IMR-90 (cell line): Measurements from ENCODE around the gene STARD13. TPM values are rescaled to one million over a fixed set of nuclear protein-coding genes. Genes with fewer than 3 reads are reported as not detected.

Experiments used
- ATAC-seq: fragments of 200-7000 bp; cut with Tn5 transposase; 2 replicates; pipeline ENCODE4 v1.9.1; 2020; ENCODE audit warnings: low read depth, mild to moderate bottlenecking, moderate library complexity
- BruUV-seq: library from RNA; stranded (reverse); fragments of 400-500 nt; replicated peaks from 2 replicates; lab custom pipeline; 2021; lab: Mats Ljungman, UMichigan
- CTCF ChIA-PET: fragments of 300-600 bp; formaldehyde crosslinking; extraction: SDS; loops from one replicate; lab custom pipeline; 2021; ENCODE audit warnings: antibody characterized with exemption; lab: Yijun Ruan, JAX
- POLR2A ChIA-PET: fragments of 300-600 bp; sonication (Branson Sonifier 250); formaldehyde crosslinking; loops from one replicate; lab custom pipeline; 2022; ENCODE audit warnings: antibody characterized with exemption; ENCODE audit not compliant: unreplicated experiment; lab: Charles Lee
- DNase-seq: peaks from one replicate; pipeline ENCODE4 v3.0.0; 2013
- H2AFZ ChIP-seq: replicated peaks from 2 replicates; pipeline ENCODE3; 2013; ENCODE audit warnings: low read length, mild to moderate bottlenecking; ENCODE audit not compliant: poor library complexity
- H2AK5ac ChIP-seq: 2 replicates; pipeline ENCODE4 v1.6.1; 2013; ENCODE audit warnings: low read depth, low read length, inconsistent platforms
- H2AK9ac ChIP-seq: replicated peaks from 2 replicates; pipeline ENCODE3; 2013; ENCODE audit warnings: mild to moderate bottlenecking, low read depth, low read length, moderate library complexity; ENCODE audit not compliant: poor library complexity
- H2BK120ac ChIP-seq: 2 replicates; pipeline ENCODE4 v1.6.1; 2013; ENCODE audit warnings: low read depth, low read length, inconsistent platforms
- H2BK15ac ChIP-seq: 3 replicates; pipeline ENCODE4 v1.6.1; 2013; ENCODE audit warnings: low read depth, low read length, inconsistent platforms
- H2BK20ac ChIP-seq: 2 replicates; pipeline ENCODE4 v1.6.1; 2013; ENCODE audit warnings: low read depth, mild to moderate bottlenecking, inconsistent platforms, low read length, moderate library complexity
- H2BK5ac ChIP-seq: 2 replicates; pipeline ENCODE4 v1.6.1; 2013; ENCODE audit warnings: mild to moderate bottlenecking, low read depth, low read length, inconsistent platforms; ENCODE audit not compliant: poor library complexity, severe bottlenecking
- H3K14ac ChIP-seq: replicated peaks from 2 replicates; pipeline ENCODE4 v1.6.1; 2013; ENCODE audit warnings: low read depth, low read length, inconsistent platforms
- H3K18ac ChIP-seq: 2 replicates; pipeline ENCODE4 v1.6.1; 2013; ENCODE audit warnings: low read depth, low read length, control low read depth
- H3K23ac ChIP-seq: 2 replicates; pipeline ENCODE4 v1.6.1; 2013; ENCODE audit warnings: low read depth, low read length, inconsistent platforms
- H3K27ac ChIP-seq: 2 replicates; pipeline ENCODE4 v1.5.1; 2013; ENCODE audit warnings: mild to moderate bottlenecking, control low read depth, low read length; ENCODE audit not compliant: insufficient read depth
- H3K27me3 ChIP-seq: 2 replicates; pipeline ENCODE4 v1.6.1; 2013; ENCODE audit warnings: low read length; ENCODE audit not compliant: control insufficient read depth, insufficient read depth
- H3K36me3 ChIP-seq: 2 replicates; pipeline ENCODE4 v1.6.1; 2013; ENCODE audit warnings: low read length, mixed read lengths; ENCODE audit not compliant: control insufficient read depth, insufficient read depth
- H3K4ac ChIP-seq: 2 replicates; pipeline ENCODE4 v1.6.1; 2013; ENCODE audit warnings: low read depth, low read length, inconsistent platforms
- H3K4me1 ChIP-seq: 2 replicates; pipeline ENCODE4 v1.6.1; 2013; ENCODE audit warnings: low read length, mixed read lengths; ENCODE audit not compliant: control insufficient read depth, insufficient read depth
- H3K4me2 ChIP-seq: 2 replicates; pipeline ENCODE4 v1.6.1; 2013; ENCODE audit warnings: low read depth, mild to moderate bottlenecking, control low read depth, low read length, moderate library complexity
- H3K4me3 ChIP-seq: 2 replicates; pipeline ENCODE4 v1.5.1; 2013; ENCODE audit warnings: low read depth, mild to moderate bottlenecking, control low read depth, low read length, moderate library complexity; ENCODE audit not compliant: insufficient read depth
- H3K56ac ChIP-seq: 2 replicates; pipeline ENCODE4 v1.6.1; 2013; ENCODE audit warnings: low read length, inconsistent platforms; ENCODE audit not compliant: insufficient read depth; ENCODE audit errors: extremely low read depth
- H3K79me1 ChIP-seq, 2 experiments: 2 replicates each; pipeline ENCODE4 v1.6.1; 2013; ENCODE audit warnings: low read length in 2 of 2, inconsistent platforms in 1 of 2, low read depth in 1 of 2
- H3K9ac ChIP-seq: 2 replicates; pipeline ENCODE4 v1.6.1; 2013; ENCODE audit warnings: low read depth, low read length, control low read depth
- H3K9me1 ChIP-seq: 2 replicates; pipeline ENCODE4 v1.6.1; 2013; ENCODE audit warnings: low read length, inconsistent platforms; ENCODE audit not compliant: insufficient read depth
- H3K9me3 ChIP-seq: 2 replicates; pipeline ENCODE4 v1.6.1; 2013; ENCODE audit warnings: low read length; ENCODE audit not compliant: control insufficient read depth, insufficient read depth
- H4K20me1 ChIP-seq: 2 replicates; pipeline ENCODE4 v1.6.1; 2013; ENCODE audit warnings: low read length, inconsistent platforms; ENCODE audit not compliant: insufficient read depth
- H4K5ac ChIP-seq: 2 replicates; pipeline ENCODE4 v1.6.1; 2013; ENCODE audit warnings: mild to moderate bottlenecking, low read depth, low read length, control low read depth
- H4K8ac ChIP-seq, 2 experiments: 2 replicates each; pipeline ENCODE4 v1.6.1; 2013; ENCODE audit warnings: low read depth in 2 of 2, low read length in 2 of 2, control low read depth in 1 of 2, inconsistent platforms in 1 of 2
- H4K91ac ChIP-seq: 2 replicates; pipeline ENCODE4 v1.6.1; 2013; ENCODE audit warnings: low read depth, low read length, inconsistent platforms; ENCODE audit not compliant: insufficient read depth
- BHLHE40 ChIP-seq: fragments of 150-350 bp; IDR thresholded peaks from 2 replicates; pipeline ENCODE4 v1.6.1; 2016; ENCODE audit warnings: mild to moderate bottlenecking, low read depth, low read length
- CHD1 ChIP-seq: IDR thresholded peaks from 2 replicates; pipeline ENCODE4 v1.6.1; 2012; ENCODE audit warnings: low read depth, low read length, improper control_type of control experiment
- WGBS, 2 experiments: methylation state at CpG; one replicate each; pipeline versions ENCODE4 v1.1.5 to v1.1.7; 2013; ENCODE audit warnings: missing lambda C conversion rate in 2 of 2; ENCODE audit not compliant: insufficient read length in 1 of 2; ENCODE audit errors: extremely low coverage in 2 of 2; 5-methylcytosine and 5-hydroxymethylcytosine counted together
- dilution Hi-C: fragments of 300-500 bp; cut with HindIII; formaldehyde crosslinking; loops from one replicate; pipeline ENCODE4 v1.14.3; 2018; ENCODE audit warnings: low sequenced_read_pairs; ENCODE audit not compliant: unreplicated experiment
- in situ Hi-C: fragments of 300-500 bp; cut with MboI; formaldehyde crosslinking; loops from 3 replicates; pipeline ENCODE4 v1.14.3; 2019; ENCODE audit warnings: low sequenced_read_pairs, inconsistent platforms, mixed read lengths
- intact Hi-C: fragments of 100-400 bp; cut with micrococcal nuclease; formaldehyde crosslinking; loops from 2 replicates; pipeline ENCODE4 v1.10.0; 2022
- polyA plus RNA-seq, 3 experiments: library from polyadenylated mRNA; depleted of rRNA; stranded (reverse); fragments of >200 nt; gene quantifications; 2 replicates each; pipeline ENCODE4 v1.2.3, GENCODE V29; 2012; ENCODE audit warnings: low replicate concordance in 1 of 3
- total RNA-seq: library from RNA; depleted of rRNA; stranded (reverse); fragments of >200 nt; gene quantifications from 2 replicates; pipeline ENCODE4 v1.2.3, GENCODE V29; 2012
- TF ChIP-seq, protein P1 (sequence below): conservative IDR thresholded peaks from 2 replicates; pipeline ENCODE4 v1.5.1; 2012; ENCODE audit warnings: mild to moderate bottlenecking, low read depth, low read length, improper control_type of control experiment
- TF ChIP-seq, protein P2 (sequence below): fragments of 150-350 bp; IDR thresholded peaks from 2 replicates; pipeline ENCODE4 v1.6.1; 2016; ENCODE audit warnings: low read depth, mild to moderate bottlenecking, low read length, moderate library complexity, borderline replicate concordance

STARD13 gene
- total and polyA plus RNA-seq, 2 of the 4 experiments (the other 2 are of a cell fraction), result 23.6 to 46.6 TPM

DNA sequence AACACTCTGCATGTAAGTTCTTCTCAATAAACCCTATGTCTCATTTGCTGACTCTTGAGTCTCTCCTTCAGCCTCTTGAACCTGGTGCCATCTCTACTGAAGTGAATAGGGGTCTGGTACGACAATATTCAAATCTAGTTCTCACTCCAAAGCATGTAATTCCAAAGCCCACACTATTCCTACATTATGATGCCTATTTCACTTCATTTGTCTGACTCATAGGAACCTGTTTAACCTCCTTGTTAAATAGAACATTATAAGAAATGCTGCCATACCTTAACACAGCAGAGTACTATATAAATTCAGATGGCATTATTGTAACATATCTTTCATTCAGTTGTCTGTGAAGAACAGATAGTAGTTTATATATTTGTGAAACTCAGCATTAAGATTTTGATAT lies 67.1 kb downstream of the STARD13 start:
- in situ Hi-C loops (no loop called here), intact Hi-C loops (no loop called here), dilution Hi-C loops (no loop called here)
- Histone ChIP-seq H3K36me3 (peaks cover 12% of the 10 kb centered on the region), H4K5ac (peak overlapping the region; percentile 4; the same call in 1 of the 2 replicates), H2BK120ac (peak overlapping the region; percentile 45; the same call in 1 of the 2 replicates), H3K79me1 (peaks cover 34 to 78% of the 10 kb centered on the region in 2 experiments), H3K4me3 (no peak overlapping the region), H4K20me1 (peaks cover 24% of the 10 kb centered on the region), H2BK20ac (peak overlapping the region; percentile 80), H3K27me3 (no peaks in the 10 kb centered on the region), H3K14ac (peak overlapping the region; percentile 30), H2AFZ (no peak overlapping the region), H3K9ac (no peak overlapping the region), H4K91ac (peak overlapping the region; percentile 4), H3K56ac (no peak overlapping the region), H3K27ac (peak overlapping the region; percentile 18; the same call in 1 of the 2 replicates), H3K4me1 (peaks cover 29% of the 10 kb centered on the region), H4K8ac (peak overlapping the region in 1 of 2 experiments; percentile 62; a peak in 2 of 4 replicates), H2BK15ac (no peak overlapping the region; the same call in 2 of the 3 replicates), H3K4me2 (peak overlapping the region; percentile 19; the same call in 1 of the 2 replicates), H3K9me1 (peaks cover 26% of the 10 kb centered on the region), H3K4ac (peak overlapping the region; percentile 51), H3K18ac (peak overlapping the region; percentile 7; the same call in 1 of the 2 replicates), H2BK5ac (peak overlapping the region; percentile 72), H2AK9ac (peak overlapping the region; percentile 51), H2AK5ac (peak overlapping the region; percentile 78; the same call in 1 of the 2 replicates), H3K23ac (peak overlapping the region; percentile 33; the same call in 1 of the 2 replicates), H3K9me3 (no peaks in the 10 kb centered on the region)
- POLR2A ChIA-PET, result no interaction called here
- BruUV-seq, result no TSS peak
- ATAC-seq, result no peak
- CTCF ChIA-PET, result interaction anchor here (0.6 kb wide), 1 partner anchor 22 kb away, joined by 3 read pairs; no protein-coding TSS in a partner anchor
- WGBS, 2 experiments, result 100% methylated on average over 1 of the region's 1 CpG; no CpG with 5 or more reads in 1 of the 2 experiments
- TF ChIP-seq, protein P1, sequence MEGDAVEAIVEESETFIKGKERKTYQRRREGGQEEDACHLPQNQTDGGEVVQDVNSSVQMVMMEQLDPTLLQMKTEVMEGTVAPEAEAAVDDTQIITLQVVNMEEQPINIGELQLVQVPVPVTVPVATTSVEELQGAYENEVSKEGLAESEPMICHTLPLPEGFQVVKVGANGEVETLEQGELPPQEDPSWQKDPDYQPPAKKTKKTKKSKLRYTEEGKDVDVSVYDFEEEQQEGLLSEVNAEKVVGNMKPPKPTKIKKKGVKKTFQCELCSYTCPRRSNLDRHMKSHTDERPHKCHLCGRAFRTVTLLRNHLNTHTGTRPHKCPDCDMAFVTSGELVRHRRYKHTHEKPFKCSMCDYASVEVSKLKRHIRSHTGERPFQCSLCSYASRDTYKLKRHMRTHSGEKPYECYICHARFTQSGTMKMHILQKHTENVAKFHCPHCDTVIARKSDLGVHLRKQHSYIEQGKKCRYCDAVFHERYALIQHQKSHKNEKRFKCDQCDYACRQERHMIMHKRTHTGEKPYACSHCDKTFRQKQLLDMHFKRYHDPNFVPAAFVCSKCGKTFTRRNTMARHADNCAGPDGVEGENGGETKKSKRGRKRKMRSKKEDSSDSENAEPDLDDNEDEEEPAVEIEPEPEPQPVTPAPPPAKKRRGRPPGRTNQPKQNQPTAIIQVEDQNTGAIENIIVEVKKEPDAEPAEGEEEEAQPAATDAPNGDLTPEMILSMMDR, result no peak
- no peak for TF ChIP-seq BHLHE40
- TF ChIP-seq, protein P2, sequence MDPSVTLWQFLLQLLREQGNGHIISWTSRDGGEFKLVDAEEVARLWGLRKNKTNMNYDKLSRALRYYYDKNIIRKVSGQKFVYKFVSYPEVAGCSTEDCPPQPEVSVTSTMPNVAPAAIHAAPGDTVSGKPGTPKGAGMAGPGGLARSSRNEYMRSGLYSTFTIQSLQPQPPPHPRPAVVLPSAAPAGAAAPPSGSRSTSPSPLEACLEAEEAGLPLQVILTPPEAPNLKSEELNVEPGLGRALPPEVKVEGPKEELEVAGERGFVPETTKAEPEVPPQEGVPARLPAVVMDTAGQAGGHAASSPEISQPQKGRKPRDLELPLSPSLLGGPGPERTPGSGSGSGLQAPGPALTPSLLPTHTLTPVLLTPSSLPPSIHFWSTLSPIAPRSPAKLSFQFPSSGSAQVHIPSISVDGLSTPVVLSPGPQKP, result no peak
- TF ChIP-seq CHD1, result no peak
- no peak for DNase-seq
